GM13976 (cell line): ENCODE results near the gene SLC36A4.
"Not testable (repeated sequence)": the region's sequence is repeated elsewhere in the genome, so short reads cannot be mapped to it uniquely, and the experiment has no call there.

ENCODE experiments used
- DNase-seq: peaks from one replicate; pipeline ENCODE4 v3.0.0; 2012; ENCODE audit warnings: low spot score
- in situ Hi-C: fragments of 300-500 bp; cut with MboI; formaldehyde crosslinking; loops from one replicate; pipeline ENCODE4 v1.12.0; 2022; ENCODE audit warnings: low sequenced_read_pairs, mixed read lengths, inconsistent platforms; ENCODE audit not compliant: unreplicated experiment
- TF ChIP-seq, protein P1 (sequence below): IDR thresholded peaks from 2 replicates; pipeline ENCODE4 v1.5.1; 2012; ENCODE audit warnings: borderline replicate concordance, mild to moderate bottlenecking; ENCODE audit not compliant: insufficient read depth; ENCODE audit errors: extremely low read depth, missing control alignments, control extremely low read depth

Gene SLC36A4

DNA sequence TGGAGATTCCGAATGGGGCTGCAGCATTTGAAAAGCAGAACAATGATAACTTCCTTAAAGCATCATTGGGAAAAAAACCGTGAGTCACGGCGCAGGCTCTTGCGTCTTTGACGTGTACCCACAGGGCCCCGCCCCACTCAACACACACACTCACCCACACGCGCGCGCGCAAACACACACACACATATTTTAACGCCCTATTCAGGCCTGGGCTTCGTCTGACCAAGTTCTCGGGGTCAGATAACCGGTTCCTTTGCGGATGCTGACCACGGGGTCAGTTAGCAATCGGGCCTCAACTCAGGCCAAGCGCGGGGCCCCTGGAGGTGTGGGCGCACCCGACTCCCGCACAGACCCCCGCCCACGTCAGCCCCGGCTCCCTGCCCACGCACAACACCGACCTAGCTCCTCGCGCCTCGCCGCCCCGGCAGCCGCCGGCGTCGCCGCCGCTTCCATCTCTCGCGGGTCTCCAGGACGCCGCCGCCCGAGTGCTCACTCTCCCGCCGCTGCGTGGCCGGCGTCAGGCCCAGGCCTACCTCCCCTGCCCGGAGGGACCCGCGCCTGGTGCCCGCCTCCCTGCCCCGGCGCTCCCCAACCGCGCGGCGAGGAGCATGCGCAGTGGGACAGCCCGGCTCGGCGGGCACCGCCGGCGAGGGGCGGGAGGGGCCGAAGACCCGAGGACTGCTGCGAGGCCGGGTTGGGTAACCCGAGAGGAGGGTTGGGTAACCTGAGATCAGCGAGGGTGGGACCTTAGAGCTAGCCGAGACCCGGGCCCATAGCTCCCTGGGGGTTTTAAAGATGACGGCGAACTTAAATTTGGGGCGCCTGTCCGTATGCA lies at the start of gene SLC36A4:
TSS of gene SLC36A4 (minus strand) at position 612 of the 835 bp plus-strand sequence. CDS start at position 453, 159 bp downstream.
- in situ Hi-C loops, result no loop called here
- peak; percentile 86 for DNase-seq
- TF ChIP-seq, protein P1, sequence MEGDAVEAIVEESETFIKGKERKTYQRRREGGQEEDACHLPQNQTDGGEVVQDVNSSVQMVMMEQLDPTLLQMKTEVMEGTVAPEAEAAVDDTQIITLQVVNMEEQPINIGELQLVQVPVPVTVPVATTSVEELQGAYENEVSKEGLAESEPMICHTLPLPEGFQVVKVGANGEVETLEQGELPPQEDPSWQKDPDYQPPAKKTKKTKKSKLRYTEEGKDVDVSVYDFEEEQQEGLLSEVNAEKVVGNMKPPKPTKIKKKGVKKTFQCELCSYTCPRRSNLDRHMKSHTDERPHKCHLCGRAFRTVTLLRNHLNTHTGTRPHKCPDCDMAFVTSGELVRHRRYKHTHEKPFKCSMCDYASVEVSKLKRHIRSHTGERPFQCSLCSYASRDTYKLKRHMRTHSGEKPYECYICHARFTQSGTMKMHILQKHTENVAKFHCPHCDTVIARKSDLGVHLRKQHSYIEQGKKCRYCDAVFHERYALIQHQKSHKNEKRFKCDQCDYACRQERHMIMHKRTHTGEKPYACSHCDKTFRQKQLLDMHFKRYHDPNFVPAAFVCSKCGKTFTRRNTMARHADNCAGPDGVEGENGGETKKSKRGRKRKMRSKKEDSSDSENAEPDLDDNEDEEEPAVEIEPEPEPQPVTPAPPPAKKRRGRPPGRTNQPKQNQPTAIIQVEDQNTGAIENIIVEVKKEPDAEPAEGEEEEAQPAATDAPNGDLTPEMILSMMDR, result no peak

DNA sequence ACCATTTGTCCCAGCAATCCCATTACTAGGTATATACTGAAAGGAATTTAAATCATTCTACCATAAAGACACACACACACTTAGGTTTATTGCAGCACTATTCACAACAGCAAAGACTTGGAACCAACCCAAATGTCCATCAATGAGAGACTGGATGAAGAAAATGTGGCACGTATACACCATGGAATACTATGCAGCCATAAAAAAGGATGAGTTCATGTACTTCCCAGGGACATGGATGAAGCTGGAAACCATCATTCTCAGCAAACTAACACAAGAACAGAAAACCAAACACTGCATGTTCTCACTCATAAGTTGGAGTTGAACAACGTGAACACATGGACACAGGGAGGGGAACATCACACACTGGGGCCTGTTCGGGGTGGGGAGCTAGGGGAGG lies 49.0 kb upstream of the SLC36A4 start:
- in situ Hi-C loops, DNase-seq: not testable (repeated sequence)

DNA sequence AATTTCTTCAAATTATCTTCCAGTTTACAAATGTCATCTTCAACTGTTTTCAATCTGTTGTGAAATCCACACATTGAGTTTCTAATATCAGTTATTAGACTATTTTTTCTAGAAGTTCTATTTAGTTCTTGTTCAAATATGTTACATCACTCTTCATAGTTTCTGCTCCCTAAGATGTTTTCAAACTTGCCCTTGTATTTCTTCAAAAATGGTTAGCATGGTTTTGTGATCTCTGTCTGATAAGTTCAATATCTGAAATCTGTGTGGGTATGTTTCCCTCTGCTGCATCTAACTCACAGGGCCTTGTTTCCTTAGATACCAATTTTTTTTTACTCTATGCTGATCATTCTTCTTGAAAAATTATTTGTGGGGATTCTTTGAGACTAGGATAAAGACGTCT lies 46.2 kb upstream of the SLC36A4 start:
- in situ Hi-C loops, result no loop called here
- DNase-seq, result no peak
- TF ChIP-seq, protein P1, result no peak

DNA sequence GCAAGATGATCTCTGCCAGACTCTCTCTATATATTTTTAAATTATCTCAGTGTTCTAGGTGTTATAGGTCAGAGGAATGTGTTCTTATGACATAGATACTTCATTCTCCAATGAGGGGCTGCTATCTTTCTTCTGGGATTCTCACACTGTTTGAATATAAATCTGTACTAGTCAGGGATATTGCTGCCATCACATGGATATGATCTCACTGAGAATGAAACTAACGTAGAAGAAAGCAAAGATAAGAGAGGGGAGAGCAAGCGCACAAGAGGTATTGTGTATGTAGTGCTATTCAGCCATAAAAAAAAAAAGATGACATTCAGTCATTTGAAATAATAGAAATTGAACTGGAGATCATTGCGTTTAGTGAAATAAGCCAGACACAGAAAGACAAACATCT lies 42.2 kb upstream of the SLC36A4 start:
- TF ChIP-seq, protein P1, result no peak
- in situ Hi-C loops, result loop anchor here (10.0 kb wide), 2 partner anchors 305 to 415 kb away; partner anchors contain the start of gene SMCO4
- DNase-seq, result no peak

DNA sequence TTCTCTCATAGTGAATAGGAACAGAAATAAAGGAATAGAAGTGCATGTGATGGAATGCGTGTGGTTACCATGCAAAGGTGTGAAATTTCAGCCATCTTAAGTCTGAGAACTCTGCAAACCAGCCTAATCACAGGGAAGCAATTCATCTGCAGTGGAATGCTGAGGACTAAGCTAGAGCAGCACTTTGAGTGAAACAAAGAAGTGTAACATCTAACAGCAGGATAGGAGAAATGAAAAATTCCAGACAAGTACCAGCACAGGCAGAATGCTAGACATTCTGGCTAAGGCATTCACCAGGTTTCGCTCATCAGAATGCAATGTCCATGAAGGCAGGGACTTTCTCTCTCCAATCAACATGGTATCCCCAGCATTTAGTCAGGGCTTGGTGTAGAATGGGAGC lies 41.2 kb upstream of the SLC36A4 start:
- DNase-seq, result no peak
- in situ Hi-C loops, result loop anchor here (10.0 kb wide), 2 partner anchors 306 to 416 kb away; partner anchors contain the start of gene SMCO4
- TF ChIP-seq, protein P1, result no peak

DNA sequence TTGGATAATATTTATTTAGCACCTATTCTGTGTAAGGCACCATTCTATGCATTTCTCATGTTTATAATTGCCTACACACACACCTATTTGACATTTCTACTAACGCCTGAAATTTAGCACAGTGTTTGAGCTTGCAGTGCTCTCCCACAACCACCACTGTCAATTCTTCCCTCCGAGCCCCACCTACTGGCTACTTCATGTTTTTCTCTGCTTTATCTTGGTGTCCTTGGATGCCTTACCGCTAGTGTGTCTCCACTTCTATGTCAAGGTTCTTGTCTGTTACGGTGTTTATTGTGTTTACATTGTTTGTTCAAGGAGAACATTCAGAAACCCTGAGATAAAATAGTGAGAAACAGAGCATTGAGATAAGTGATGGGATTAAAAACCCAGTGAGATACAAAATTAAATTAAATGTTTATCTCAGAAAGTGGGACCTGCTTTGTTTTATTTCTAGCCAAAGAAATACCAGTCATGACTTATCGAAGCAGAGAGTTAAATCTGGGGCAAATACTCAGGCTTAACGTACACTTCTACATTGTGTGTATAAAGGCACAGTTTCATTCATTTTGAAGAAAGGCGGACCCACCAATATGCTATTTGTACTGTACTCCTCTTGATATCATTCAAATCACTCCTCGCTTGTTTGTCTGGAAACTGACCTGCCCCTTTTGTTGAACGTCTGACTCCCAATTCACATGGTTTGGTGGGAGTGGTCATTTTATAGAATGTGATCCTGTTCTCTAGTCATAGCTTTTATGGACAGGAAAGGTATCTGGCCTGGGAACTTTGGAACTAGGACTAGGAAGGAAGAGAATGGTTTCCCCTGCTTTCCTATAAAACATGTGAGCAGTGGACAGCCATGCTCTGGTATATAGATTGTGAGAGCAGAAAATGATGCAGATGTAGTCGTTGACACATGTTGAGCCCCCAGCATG lies 39.2 kb upstream of the SLC36A4 start:
- TF ChIP-seq, protein P1, result peak; percentile 18
- in situ Hi-C loops, result loop anchor here (10.0 kb wide), 2 partner anchors 308 to 418 kb away; partner anchors contain the start of gene SMCO4
- DNase-seq, result no peak
